Measurements from ENCODE around the gene CRTC1. TPM values are rescaled to one million over a fixed set of nuclear protein-coding genes. Genes with fewer than 3 reads are reported as not detected.

The CRTC1 gene
- total RNA-seq, 1 donor from 2014 or later: 15.5 TPM

- no peak for TF ChIP-seq CTCF (IDR thresholded peaks at IDR 0.05)
- ChIA-PET CTCF (interaction anchor here (0.8 to 1.9 kb wide), 6 partner anchors 12 to 243 kb away, joined by 3 to 13 read pairs (median 5); partner anchors contain the start of gene REX1BD), POLR2A (interaction anchor here (0.5 to 2.2 kb wide), 23 partner anchors 9 to 400 kb away, joined by 3 to 15 read pairs (median 4); partner anchors contain the start of genes COMP, COPE, CRTC1 and DDX49)
- ATAC-seq (ENCODE audit: low read depth) (peak; percentile 84), DNase-seq (peak; percentile 97)
- peaks cover 5% of the 10 kb centered on the region for H3K9me3 Mint-ChIP-seq
- peak within 1 kb of the TSS; percentile 90 for H3K4me3 Mint-ChIP-seq
- intact Hi-C loops (cut with micrococcal nuclease): loop anchor here (1.0 to 5.0 kb wide), 6 partner anchors 88 to 394 kb away; partner anchors contain the start of genes COPE, DDX49, ELL and ISYNA1
- H3K27me3 Mint-ChIP-seq: no peaks in the 10 kb centered on the region
- H3K27ac Mint-ChIP-seq: peak within 1 kb of the TSS; percentile 77
- H3K36me3 Mint-ChIP-seq (ENCODE audit: low read depth): peaks cover 38% of the 10 kb centered on the region
- peaks cover 35% of the 10 kb centered on the region for H3K4me1 Mint-ChIP-seq
These were observed 148.2 kb downstream of the CRTC1 start, which contains the start of gene UPF1 for GRCh38 chr19:18831524-18832305. UPF1 (plus strand) TSS chr19:18831959; CDS start chr19:18832210, 251 bp downstream.

Other genes with a start within 250 kb of the CRTC1 start
- 5.1 and 6.3 TPM in 2 replicates for gene ISYNA1, start 245.5 kb upstream of the CRTC1 start, total RNA-seq
- 29.0 and 32.6 TPM in 2 replicates for gene ELL, start 161.6 kb upstream of the CRTC1 start, total RNA-seq
- 133 and 140 TPM in 2 replicates for gene FKBP8, start 140.1 kb upstream of the CRTC1 start, total RNA-seq
- gene KXD1, start 125.8 kb upstream of the CRTC1 start, total RNA-seq: 82.2 and 88.8 TPM in 2 replicates
- 1,962 and 2,164 TPM in 2 replicates for gene UBA52, start 111.8 kb upstream of the CRTC1 start, total RNA-seq
- gene REX1BD, start 94.9 kb upstream of the CRTC1 start, total RNA-seq: 83.7 and 85.9 TPM in 2 replicates
- not detected in 2 replicates for gene CRLF1, start 76.9 kb upstream of the CRTC1 start, total RNA-seq
- gene TMEM59L, start 70.8 kb upstream of the CRTC1 start, total RNA-seq: 0.64 TPM in 1 of 2 replicates, not detected in the other
- 10.9 and 11.3 TPM in 2 replicates for gene KLHL26, start 46.7 kb upstream of the CRTC1 start, total RNA-seq
- gene COMP, start 107.6 kb downstream of the CRTC1 start, total RNA-seq: 0.10 and 0.16 TPM in 2 replicates
- 93.2 and 107 TPM in 2 replicates for gene UPF1, start 148.3 kb downstream of the CRTC1 start, total RNA-seq
- not detected in 2 replicates for gene CERS1, start 212.5 kb downstream of the CRTC1 start, total RNA-seq
- 182 and 253 TPM in 2 replicates for gene COPE, start 235.7 kb downstream of the CRTC1 start, total RNA-seq
- gene DDX49, start 236.0 kb downstream of the CRTC1 start, total RNA-seq: 49.0 and 53.6 TPM in 2 replicates